Islet of Langerhans (tissue), 1 donor: ENCODE data around the gene ADD1.

Experiments used
- FAIRE-seq: peaks from one replicate; lab custom pipeline; 2011; peaks lifted over from hg19 to GRCh38; lab: Jason Lieb, UNC

Gene ADD1

DNA sequence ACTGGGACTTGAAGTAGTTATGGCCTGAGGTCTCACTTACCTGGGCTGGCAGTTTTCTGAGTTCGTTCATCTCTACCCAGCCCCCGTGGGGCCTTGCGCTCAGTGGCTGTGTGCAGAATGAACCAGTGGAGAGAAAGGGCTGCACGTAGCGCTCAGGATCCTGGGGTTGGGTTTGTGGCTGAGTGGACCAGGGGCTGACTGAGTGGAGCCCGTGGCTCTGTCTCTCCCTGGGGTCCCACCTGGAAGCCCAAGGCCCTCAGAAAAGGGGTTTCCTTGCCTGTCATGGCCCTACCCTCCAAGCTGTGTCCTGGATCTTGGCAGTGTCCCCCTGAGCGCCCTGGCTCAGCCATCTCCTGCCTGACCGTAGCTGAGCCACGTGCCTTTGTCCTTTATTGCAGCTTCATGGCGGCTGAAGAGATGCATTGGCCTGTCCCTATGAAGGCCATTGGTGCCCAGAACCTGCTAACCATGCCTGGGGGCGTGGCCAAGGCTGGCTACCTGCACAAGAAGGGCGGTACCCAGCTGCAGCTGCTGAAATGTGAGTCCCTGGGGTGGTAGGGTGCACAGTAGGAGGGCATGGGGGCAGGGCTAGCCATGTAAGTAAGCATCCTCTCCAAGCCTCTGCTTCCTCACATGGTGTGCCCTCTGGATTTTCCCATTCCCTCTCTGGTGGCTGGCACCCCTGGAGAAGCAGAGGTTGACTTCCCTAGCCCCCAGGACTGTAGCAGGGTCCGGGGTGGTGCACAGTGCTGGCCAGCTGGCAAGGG lies 23.2 kb upstream of the ADD1 start:
- FAIRE-seq = no peak

DNA sequence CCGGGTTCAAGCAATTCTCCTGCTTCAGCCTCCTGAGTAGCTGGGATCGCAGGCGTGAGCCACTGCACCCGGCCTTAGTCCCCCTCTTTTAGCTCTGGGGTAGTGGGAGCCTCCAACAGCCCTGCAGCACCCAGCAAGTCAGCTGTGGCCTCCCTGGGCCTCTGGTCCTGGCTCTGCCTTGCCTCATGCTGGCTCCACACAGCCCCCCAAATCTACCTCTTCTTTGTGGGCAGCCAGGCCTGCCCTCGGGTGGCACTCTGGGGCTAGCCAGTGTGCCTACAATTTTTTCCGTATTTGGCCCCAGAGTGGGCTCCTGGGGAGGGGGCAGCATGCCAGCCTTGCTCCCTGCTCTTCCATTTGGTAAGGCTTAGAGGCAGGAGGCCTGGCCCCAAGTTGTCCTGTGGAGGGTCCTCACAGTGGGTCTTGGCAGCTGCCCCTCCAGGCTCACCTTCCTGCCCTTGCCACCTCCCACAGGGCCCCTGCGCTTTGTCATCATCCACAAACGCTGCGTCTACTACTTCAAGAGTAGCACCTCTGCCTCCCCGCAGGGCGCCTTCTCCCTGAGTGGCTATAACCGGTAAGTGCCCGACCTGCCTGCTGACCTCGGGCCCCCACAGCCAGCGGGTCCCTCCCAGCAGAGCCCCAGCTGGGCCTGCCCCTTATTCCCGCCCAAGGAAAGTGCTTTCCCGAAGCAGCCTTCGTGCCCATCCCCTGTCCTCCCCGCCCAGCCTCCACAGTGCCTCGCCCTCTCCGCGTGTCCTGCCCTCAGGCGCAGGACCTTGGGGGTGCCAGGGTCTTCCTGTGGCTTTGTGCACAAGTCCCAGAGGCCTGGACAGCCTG lies 21.0 kb upstream of the ADD1 start:
- no peak for FAIRE-seq

- no peak for FAIRE-seq
These were observed 20.4 kb upstream of the ADD1 start for GRCh38 chr4:2823301-2823670.

DNA sequence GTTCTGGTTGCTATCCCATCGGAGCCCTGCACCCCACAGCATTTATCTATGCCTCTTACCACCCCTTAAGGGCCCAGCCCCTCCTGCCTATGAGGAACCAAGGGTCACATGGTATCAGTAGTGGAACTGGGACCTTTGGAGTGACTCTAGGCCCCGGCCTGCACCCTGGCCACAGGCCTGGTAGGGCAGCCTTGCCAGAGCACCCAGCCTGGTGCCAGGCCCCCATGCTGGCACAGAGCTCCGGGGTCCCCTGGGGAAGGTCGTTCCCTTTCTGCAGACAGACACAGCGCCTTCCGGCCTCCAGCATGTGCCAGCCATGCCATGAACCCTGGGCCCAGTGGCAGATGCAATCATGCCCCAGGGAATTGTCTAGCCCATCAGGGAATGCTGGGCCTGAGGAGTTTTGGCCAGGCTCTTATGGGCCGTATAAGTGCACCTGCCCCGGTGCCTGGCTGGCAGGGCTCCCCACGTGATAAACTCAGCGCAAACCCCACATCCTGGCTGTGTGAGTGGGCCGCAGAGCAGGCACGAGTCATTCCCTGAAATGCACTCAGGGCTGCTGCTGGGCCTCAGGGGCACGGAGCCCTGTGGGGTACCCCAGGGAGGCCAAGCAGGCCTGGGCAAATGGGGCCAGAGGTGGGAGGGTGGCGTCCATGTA lies 19.8 kb upstream of the ADD1 start:
- no peak for FAIRE-seq

DNA sequence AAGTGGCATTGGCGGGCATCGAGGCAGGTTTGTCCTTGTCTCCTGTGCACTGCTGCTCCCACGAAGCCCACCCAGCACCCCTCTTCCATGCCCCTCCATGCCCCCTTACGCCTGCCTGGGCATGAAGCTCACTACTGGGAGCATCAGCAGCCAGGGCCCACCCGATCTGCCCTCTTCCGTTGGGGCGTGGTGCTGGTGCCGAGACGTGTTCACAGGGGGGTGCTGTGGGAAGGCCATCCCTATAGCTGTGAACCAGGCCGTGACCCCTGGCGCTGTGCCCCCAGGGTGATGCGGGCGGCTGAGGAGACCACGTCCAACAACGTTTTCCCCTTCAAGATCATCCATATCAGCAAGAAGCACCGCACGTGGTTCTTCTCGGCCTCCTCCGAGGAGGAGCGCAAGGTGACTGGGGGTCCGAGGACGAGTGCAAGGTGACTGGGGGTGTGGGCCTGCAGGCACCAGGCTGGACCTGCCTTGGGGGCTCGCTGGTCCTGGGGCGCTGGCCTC lies 19.3 kb upstream of the ADD1 start:
- FAIRE-seq = no peak

DNA sequence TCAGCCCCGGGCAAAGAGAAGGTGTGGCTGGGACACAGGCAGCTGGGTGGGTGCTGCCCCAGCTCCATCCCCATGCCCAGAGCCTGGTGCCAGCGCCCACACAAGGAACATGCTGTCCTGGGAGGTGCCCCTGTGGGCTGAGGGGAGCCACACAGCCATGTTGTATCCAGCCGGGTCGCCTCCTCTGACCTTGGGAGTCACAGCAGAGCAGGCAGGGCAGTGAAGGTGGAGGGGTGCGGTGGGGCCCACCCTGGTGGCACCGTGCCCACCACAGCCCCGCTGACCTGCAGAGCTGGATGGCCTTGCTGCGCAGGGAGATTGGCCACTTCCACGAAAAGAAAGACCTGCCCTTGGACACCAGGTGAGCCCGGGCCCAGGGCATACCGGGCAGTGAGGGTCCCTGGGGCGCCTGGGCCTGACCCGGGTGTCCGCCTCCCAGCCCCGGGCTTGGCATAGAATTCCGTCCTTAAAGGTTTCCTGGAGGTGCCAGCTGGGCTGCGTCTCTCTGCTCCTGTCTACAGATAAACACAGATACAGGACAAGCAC lies 18.7 kb upstream of the ADD1 start:
- FAIRE-seq = no peak

GRCh38 chr4:2825740-2826139 lies 17.9 kb upstream of the ADD1 start:
- no peak for FAIRE-seq

DNA sequence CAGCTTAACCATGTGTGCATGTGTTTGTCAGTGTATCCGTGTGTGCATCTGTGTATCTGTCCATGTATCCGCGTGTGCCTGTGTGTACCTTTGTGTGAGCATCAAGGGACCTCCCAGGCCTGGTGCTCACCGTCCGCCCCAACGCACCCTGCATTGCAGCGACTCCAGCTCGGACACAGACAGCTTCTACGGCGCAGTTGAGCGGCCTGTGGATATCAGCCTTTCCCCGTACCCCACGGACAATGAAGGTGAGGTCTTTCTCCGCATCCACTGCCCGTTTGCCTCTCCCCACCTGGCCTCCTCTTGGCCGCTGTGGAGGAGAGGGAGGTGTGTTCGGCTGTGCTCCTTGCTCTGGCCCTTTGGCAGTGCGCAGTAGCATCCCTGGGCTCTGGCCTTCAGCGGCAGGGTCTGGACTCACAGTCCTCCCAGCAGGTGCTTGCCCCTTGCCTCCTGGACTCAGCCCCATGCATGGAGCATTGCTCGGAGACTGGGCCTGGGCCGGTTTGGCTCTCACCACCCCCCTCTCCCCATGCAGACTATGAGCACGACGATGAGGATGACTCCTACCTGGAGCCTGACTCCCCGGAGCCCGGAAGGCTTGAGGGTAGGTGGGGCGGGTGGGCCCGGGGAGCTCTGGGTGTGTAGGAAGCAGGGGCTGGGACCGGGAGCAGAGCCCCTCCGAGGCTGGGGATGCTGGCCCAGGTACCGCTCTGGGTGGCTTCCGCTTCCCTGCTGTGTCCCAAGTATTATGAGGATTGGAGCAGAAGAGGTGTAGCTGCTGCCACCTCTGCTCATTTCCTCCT lies 16.4 kb upstream of the ADD1 start:
- FAIRE-seq = no peak

GRCh38 chr4:2827874-2828751 lies 15.5 kb upstream of the ADD1 start:
- FAIRE-seq = no peak

GRCh38 chr4:2828758-2829181 lies 14.9 kb upstream of the ADD1 start:
- no peak for FAIRE-seq

- no peak for FAIRE-seq
These were observed 14.2 kb upstream of the ADD1 start for GRCh38 chr4:2829321-2829932.

GRCh38 chr4:2829933-2830451 lies 13.7 kb upstream of the ADD1 start:
- no peak for FAIRE-seq

DNA sequence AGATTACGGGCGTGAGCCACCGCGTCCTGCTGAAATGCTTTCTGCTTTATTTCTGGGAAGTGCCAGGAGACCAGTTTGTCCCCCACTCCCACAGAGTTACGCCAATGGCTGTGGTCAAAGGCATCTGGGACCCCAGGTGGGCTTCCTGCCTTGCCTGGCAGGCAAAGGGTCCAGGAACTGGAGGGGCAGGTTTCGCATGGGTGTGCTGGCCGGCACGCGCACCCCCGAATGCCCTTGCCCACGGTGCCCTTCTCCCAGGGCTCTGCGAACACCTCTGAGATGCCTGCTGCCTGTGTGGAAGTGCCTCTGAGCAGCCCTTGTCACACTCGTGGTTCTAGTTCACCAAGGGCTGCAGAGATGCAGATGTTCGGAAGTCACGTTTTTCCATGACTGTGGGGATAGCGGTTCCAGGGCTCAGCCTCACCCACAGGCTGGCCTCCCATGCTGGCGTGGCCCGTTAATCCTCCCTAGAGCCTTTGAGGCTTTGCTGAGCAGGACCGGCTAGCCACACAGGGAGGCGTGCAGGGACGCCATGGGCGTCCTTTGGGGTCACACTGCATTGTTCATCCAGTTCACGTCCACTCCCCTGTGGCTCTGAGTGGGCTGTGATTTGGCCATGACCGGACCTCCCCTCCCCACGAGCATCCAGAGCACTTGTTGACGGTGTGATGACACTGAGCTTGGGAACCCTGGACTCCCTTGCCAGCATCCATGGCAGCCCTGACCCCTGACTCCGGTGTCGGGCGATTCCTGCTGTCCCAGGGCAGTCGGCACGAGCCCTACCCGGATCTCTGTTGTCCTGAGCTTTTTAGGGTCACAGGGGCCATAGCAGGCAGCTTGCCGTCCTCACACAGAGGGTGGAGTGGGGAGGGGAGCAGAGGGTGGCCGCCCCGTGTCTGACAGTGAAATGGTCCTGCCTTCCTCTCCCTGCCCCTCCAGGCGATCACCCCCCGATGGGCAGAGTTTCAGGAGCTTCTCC lies 12.7 kb upstream of the ADD1 start:
- no peak for FAIRE-seq

DNA sequence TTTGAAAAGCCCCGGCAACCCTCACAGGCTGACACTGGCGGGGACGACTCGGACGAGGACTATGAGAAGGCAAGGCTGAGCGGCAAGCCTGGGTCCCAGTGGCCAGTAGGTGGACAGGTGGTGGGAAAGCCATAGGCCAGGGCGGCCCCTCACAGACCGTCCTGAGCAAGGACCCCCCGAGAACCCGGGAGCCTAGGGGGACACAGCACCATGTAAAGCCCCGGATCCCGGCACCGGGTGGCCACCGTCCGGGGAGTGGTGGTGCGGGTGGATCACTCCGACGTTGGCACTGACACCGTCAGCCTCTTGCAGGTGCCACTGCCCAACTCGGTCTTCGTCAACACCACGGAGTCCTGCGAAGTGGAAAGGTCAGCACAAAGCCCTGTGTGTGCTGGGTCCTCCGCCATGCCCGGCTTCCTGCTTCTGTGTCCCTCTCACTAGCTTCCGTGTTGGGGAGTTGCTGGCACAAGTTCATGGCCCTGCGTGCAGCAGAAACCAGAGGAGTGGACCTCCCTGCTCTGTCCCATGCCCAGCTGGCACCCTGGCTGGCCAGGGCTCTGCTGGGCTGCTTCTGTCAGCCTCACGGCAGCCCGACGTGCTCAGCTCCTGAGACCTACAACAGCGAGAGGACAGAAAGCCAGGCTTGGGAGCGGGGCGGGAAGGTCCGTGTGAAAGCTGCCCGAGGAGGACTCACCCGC lies 11.9 kb upstream of the ADD1 start:
- no peak for FAIRE-seq

- no peak for FAIRE-seq
These were observed 11.2 kb upstream of the ADD1 start for GRCh38 chr4:2832309-2832980.

- FAIRE-seq = no peak
These were observed 10.5 kb upstream of the ADD1 start for GRCh38 chr4:2832981-2833670.

GRCh38 chr4:2833671-2834000 lies 10.0 kb upstream of the ADD1 start:
- no peak for FAIRE-seq
